Osteoblast (primary cell): ENCODE data around the gene STARD3NL. TPM values are rescaled to one million over a fixed set of nuclear protein-coding genes. Genes with fewer than 3 reads are reported as not detected.
"Not testable (repeated sequence)": the region's sequence is repeated elsewhere in the genome, so short reads cannot be mapped to it uniquely, and the experiment has no call there.

ENCODE experiments used
- DNase-seq: peaks from one replicate; pipeline ENCODE4 v3.0.0; 2011; ENCODE audit warnings: low spot score, mixed read lengths; ENCODE audit not compliant: insufficient read length; ENCODE audit errors: missing footprints
- H2AFZ ChIP-seq: 2 replicates; pipeline ENCODE4 v1.6.0; 2011; ENCODE audit warnings: mild to moderate bottlenecking, low read length
- H3K27ac ChIP-seq: 2 replicates; pipeline ENCODE4 v1.5.1; 2011; ENCODE audit warnings: mild to moderate bottlenecking, low read depth, low read length, moderate library complexity
- H3K27me3 ChIP-seq: 2 replicates; pipeline ENCODE4 v1.6.0; 2012; ENCODE audit warnings: mild to moderate bottlenecking, control low read depth, inconsistent platforms, low read length, moderate library complexity; ENCODE audit not compliant: insufficient read depth
- H3K36me3 ChIP-seq: 2 replicates; pipeline ENCODE4 v1.5.1; 2011; ENCODE audit warnings: mild to moderate bottlenecking, low read length, control low read depth, moderate library complexity; ENCODE audit not compliant: insufficient read depth
- H3K4me1 ChIP-seq: 2 replicates; pipeline ENCODE4 v1.5.1; 2011; ENCODE audit warnings: mild to moderate bottlenecking, low read length, control low read depth, moderate library complexity; ENCODE audit not compliant: insufficient read depth
- H3K4me2 ChIP-seq: 2 replicates; pipeline ENCODE4 v1.6.0; 2011; ENCODE audit warnings: mild to moderate bottlenecking, low read length; ENCODE audit not compliant: insufficient read depth
- H3K4me3 ChIP-seq: fragments of 200-600 bp; sonication (generic); 3 replicates; pipeline ENCODE4 v1.5.1; 2012; ENCODE audit warnings: mild to moderate bottlenecking, low read length, inconsistent platforms; ENCODE audit not compliant: insufficient read depth
- H3K79me2 ChIP-seq: 2 replicates; pipeline ENCODE4 v1.6.0; 2012; ENCODE audit warnings: mild to moderate bottlenecking, low read length, control low read depth, inconsistent platforms; ENCODE audit not compliant: insufficient read depth
- H3K9me3 ChIP-seq: 2 replicates; pipeline ENCODE4 v1.5.1; 2011; ENCODE audit warnings: low read depth, low read length, control low read depth
- H4K20me1 ChIP-seq: 2 replicates; pipeline ENCODE4 v1.6.0; 2012; ENCODE audit warnings: mild to moderate bottlenecking, low read length, control low read depth; ENCODE audit not compliant: insufficient read depth
- CTCF ChIP-seq: IDR thresholded peaks from 2 replicates; pipeline ENCODE4 v1.5.1; 2011; ENCODE audit warnings: mild to moderate bottlenecking, low read depth, low read length, moderate library complexity; ENCODE audit errors: extremely low read depth
- total RNA-seq: library from RNA; depleted of rRNA; stranded (reverse); fragments of >200 nt; gene quantifications from 2 replicates; pipeline ENCODE4 v1.2.3, GENCODE V29; 2012

STARD3NL gene
- total RNA-seq, 1 donor: 63.3 TPM

GRCh38 chr7:38244516-38244915, 66.5 kb downstream of the STARD3NL start:
- no peak overlapping the region for H3K4me3 ChIP-seq
- peaks cover 8% of the 10 kb centered on the region for H3K27me3 ChIP-seq
- DNase-seq: no peak
- H3K4me2 ChIP-seq: no peak overlapping the region
- no peaks in the 10 kb centered on the region for H4K20me1 ChIP-seq
- no peaks in the 10 kb centered on the region for H3K9me3 ChIP-seq
- H3K79me2 ChIP-seq: no peaks in the 10 kb centered on the region
- TF ChIP-seq CTCF: no peak
- H3K36me3 ChIP-seq: no peaks in the 10 kb centered on the region
- H3K4me1 ChIP-seq: no peaks in the 10 kb centered on the region
- H2AFZ ChIP-seq: no peak overlapping the region
- H3K27ac ChIP-seq: no peak overlapping the region

- no peaks in the 10 kb centered on the region for H3K36me3 ChIP-seq
- no peak overlapping the region for H3K27ac ChIP-seq
- H3K79me2 ChIP-seq: no peaks in the 10 kb centered on the region
- H3K4me2 ChIP-seq: no peak overlapping the region
- no peak overlapping the region for H2AFZ ChIP-seq
- no peak overlapping the region for H3K4me3 ChIP-seq
- no peak for DNase-seq
- H3K4me1 ChIP-seq: no peaks in the 10 kb centered on the region
- no peaks in the 10 kb centered on the region for H4K20me1 ChIP-seq
- TF ChIP-seq CTCF: no peak
- peaks cover 8% of the 10 kb centered on the region for H3K27me3 ChIP-seq
- H3K9me3 ChIP-seq: no peaks in the 10 kb centered on the region
These were observed 67.4 kb downstream of the STARD3NL start for GRCh38 chr7:38245409-38245977.

- Histone ChIP-seq H3K79me2 (no peaks in the 10 kb centered on the region), H3K9me3 (no peaks in the 10 kb centered on the region), H3K4me3 (no peak overlapping the region), H3K36me3 (no peaks in the 10 kb centered on the region), H3K27me3 (peaks cover 4% of the 10 kb centered on the region), H4K20me1 (no peaks in the 10 kb centered on the region), H3K4me1 (no peaks in the 10 kb centered on the region), H3K27ac (no peak overlapping the region), H3K4me2 (no peak overlapping the region), H2AFZ (no peak overlapping the region)
- no peak for TF ChIP-seq CTCF
- DNase-seq: no peak
These were observed 70.1 kb downstream of the STARD3NL start for GRCh38 chr7:38248069-38248567.

- H4K20me1 ChIP-seq, H3K4me3 ChIP-seq, H2AFZ ChIP-seq, H3K4me2 ChIP-seq, H3K4me1 ChIP-seq, H3K79me2 ChIP-seq, H3K27ac ChIP-seq, H3K36me3 ChIP-seq, H3K27me3 ChIP-seq, H3K9me3 ChIP-seq, DNase-seq: not testable (repeated sequence)
These were observed 71.8 kb downstream of the STARD3NL start for GRCh38 chr7:38249849-38250248.
